H1 (cell line): ENCODE measurements around the gene NFATC1.

Source experiments
- CEBPB ChIP-seq: IDR thresholded peaks from 2 replicates; pipeline ENCODE4 v1.6.1; 2012; ENCODE audit warnings: low read depth, low read length
- CHD1 ChIP-seq: IDR thresholded peaks from 2 replicates; pipeline ENCODE4 v1.6.1; 2012; ENCODE audit warnings: low read depth, low read length, improper control_type of control experiment
- CHD2 ChIP-seq: IDR thresholded peaks from 2 replicates; pipeline ENCODE4 v1.6.1; 2012; ENCODE audit warnings: low read length, improper control_type of control experiment
- EGR1 ChIP-seq: IDR thresholded peaks from 2 replicates; pipeline ENCODE4 v1.6.1; 2011; ENCODE audit warnings: low read depth, low read length, borderline replicate concordance
- EZH2 ChIP-seq: fragments of 200-600 bp; sonication (generic); IDR thresholded peaks from 2 replicates; pipeline ENCODE4 v1.7.1; 2012; ENCODE audit warnings: low read depth, mild to moderate bottlenecking, moderate library complexity, low read length, inconsistent platforms; ENCODE audit not compliant: severe bottlenecking
- GABPA ChIP-seq: IDR thresholded peaks from 2 replicates; pipeline ENCODE4 v1.6.1; 2011; ENCODE audit warnings: mild to moderate bottlenecking, low read length, moderate library complexity, borderline replicate concordance; ENCODE audit not compliant: insufficient read depth
- JUN ChIP-seq: IDR thresholded peaks from 2 replicates; pipeline ENCODE4 v1.6.1; 2011; ENCODE audit warnings: low read depth, mild to moderate bottlenecking, improper control_type of control experiment, low read length
- KDM1A ChIP-seq: fragments of 200-600, 300-600 bp; sonication (generic); IDR thresholded peaks from 2 replicates; pipeline ENCODE4 v1.7.1; 2016; ENCODE audit warnings: mild to moderate bottlenecking, low read length, borderline replicate concordance
- POLR2A ChIP-seq, 2 experiments: IDR thresholded peaks; 1 replicate in 1 of 2; 2 replicates in 1 of 2; pipeline ENCODE4 v1.6.1; 2011; ENCODE audit warnings: low read depth in 2 of 2, low read length in 2 of 2, mild to moderate bottlenecking in 2 of 2; ENCODE audit errors: control extremely low read depth in 1 of 2
- RAD21 ChIP-seq, 2 experiments: IDR thresholded peaks in 1 of 2; conservative IDR thresholded peaks in 1 of 2; 2 replicates each; pipeline ENCODE4 v1.6.1; 2011; ENCODE audit warnings: low read depth in 2 of 2, low read length in 2 of 2, improper control_type of control experiment in 1 of 2, inconsistent platforms in 1 of 2, mild to moderate bottlenecking in 1 of 2, moderate library complexity in 1 of 2
- RBBP5 ChIP-seq: IDR thresholded peaks from 2 replicates; pipeline ENCODE4 v1.7.1; 2012; ENCODE audit warnings: low read depth, mild to moderate bottlenecking, inconsistent platforms, low read length, moderate library complexity, borderline replicate concordance
- TEAD4 ChIP-seq: IDR thresholded peaks from 2 replicates; pipeline ENCODE4 v1.6.1; 2012; ENCODE audit warnings: low read depth, low read length, inconsistent platforms, mixed read lengths
- TF ChIP-seq, protein P1 (sequence below), 3 experiments: IDR thresholded peaks; 1 replicate in 2 of 3; 2 replicates in 1 of 3; pipeline versions ENCODE4 v1.5.1 to v1.6.1; 2011; ENCODE audit warnings: low read length in 3 of 3, mild to moderate bottlenecking in 3 of 3, inconsistent platforms in 2 of 3, low read depth in 1 of 3, moderate library complexity in 1 of 3; ENCODE audit not compliant: insufficient read depth in 1 of 3; ENCODE audit errors: control extremely low read depth in 1 of 3
- TF ChIP-seq, protein P2 (sequence below): IDR thresholded peaks from 2 replicates; pipeline ENCODE4 v1.6.1; 2012; ENCODE audit warnings: inconsistent platforms

DNA sequence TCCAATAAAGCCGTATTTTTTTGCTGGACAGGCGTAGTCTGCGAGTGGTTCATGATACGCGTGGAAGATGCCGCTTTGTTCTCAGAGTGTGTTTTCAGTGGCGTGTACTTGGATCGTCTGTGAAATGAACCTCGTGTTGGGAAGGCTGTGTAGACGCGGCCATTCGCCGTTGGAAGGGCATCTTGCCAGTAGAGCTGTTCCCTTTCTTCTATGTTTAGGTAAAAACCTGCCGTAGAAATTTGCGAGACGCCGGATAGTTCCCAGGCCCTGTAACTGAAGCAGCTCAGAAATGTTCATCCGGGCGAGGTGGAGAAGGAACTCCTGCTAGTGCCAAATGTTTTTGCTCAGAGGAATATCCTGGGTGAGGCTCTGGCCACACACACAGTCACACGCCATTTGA, 133.6 kb downstream of the NFATC1 start:
- TF ChIP-seq, protein P1, sequence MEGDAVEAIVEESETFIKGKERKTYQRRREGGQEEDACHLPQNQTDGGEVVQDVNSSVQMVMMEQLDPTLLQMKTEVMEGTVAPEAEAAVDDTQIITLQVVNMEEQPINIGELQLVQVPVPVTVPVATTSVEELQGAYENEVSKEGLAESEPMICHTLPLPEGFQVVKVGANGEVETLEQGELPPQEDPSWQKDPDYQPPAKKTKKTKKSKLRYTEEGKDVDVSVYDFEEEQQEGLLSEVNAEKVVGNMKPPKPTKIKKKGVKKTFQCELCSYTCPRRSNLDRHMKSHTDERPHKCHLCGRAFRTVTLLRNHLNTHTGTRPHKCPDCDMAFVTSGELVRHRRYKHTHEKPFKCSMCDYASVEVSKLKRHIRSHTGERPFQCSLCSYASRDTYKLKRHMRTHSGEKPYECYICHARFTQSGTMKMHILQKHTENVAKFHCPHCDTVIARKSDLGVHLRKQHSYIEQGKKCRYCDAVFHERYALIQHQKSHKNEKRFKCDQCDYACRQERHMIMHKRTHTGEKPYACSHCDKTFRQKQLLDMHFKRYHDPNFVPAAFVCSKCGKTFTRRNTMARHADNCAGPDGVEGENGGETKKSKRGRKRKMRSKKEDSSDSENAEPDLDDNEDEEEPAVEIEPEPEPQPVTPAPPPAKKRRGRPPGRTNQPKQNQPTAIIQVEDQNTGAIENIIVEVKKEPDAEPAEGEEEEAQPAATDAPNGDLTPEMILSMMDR (IDR thresholded peaks at IDR 0.05; ENCODE audit: control extremely low read depth in 1 of 3, insufficient read depth in 1 of 3, low read depth in 1 of 3, low read length in 3 of 3) = no peak
- TF ChIP-seq POLR2A (IDR thresholded peaks at IDR 0.05; ENCODE audit: control extremely low read depth in 1 of 2, low read depth in 2 of 2, low read length in 2 of 2) = no peak
- TF ChIP-seq RBBP5 = no peak
- TF ChIP-seq TEAD4 = no peak
- TF ChIP-seq GABPA = no peak
- TF ChIP-seq, protein P2, sequence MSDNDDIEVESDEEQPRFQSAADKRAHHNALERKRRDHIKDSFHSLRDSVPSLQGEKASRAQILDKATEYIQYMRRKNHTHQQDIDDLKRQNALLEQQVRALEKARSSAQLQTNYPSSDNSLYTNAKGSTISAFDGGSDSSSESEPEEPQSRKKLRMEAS = no peak
- TF ChIP-seq RAD21 (IDR thresholded peaks at IDR 0.05 in 1 of 2, conservative IDR thresholded peaks at IDR 0.05 in 1 of 2; ENCODE audit: low read depth in 2 of 2, low read length in 2 of 2) = no peak
- TF ChIP-seq EZH2 = no peak
- TF ChIP-seq CHD2 = no peak
- TF ChIP-seq KDM1A = no peak
- no peak for TF ChIP-seq EGR1
- TF ChIP-seq CHD1 = no peak
- no peak for TF ChIP-seq JUN
- TF ChIP-seq CEBPB = no peak
